ENCODE data around the gene IRF1. TPM values are rescaled to one million over a fixed set of nuclear protein-coding genes. Genes with fewer than 3 reads are reported as not detected.

Gene IRF1
- total and polyA plus RNA-seq, 2 of the 8 experiments (the other 6 are each of a cell fraction or from before 2014, with no cell fraction given): 4.0 to 8.5 TPM

DNA sequence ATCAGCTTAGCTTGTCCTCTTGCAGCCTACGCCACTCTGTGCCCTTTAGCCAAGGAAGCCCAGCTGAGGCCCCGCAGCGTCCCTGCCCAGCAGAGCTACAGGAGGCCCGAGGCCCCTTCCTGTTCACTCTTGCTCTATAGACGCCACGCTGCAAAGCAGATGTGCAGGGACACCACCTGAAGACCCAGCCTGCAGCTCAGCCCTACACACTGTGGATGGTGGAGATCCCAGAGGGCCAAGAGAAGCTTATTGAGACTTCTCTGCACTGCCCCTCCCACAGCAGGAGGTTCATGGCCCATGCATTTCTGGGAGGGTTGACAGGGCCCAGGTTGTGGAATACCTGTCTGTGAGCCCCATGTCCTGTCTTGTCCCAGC lies 33.6 kb downstream of the IRF1 start:
- no peak overlapping the region for H4K91ac ChIP-seq (replicated peaks; ENCODE audit: insufficient read length, low read length)
- H3K23me2 ChIP-seq (ENCODE audit: low read depth, low read length): no peaks in the 10 kb centered on the region
- H4K20me1 ChIP-seq (replicated peaks in 1 of 2; ENCODE audit: control insufficient read depth in 1 of 2, insufficient read depth in 2 of 2, low read length in 2 of 2): no peaks in the 10 kb centered on the region
- no peaks in the 10 kb centered on the region for H3K79me2 ChIP-seq (ENCODE audit: control insufficient read depth in 1 of 2, insufficient read depth in 2 of 2, low read length in 2 of 2)
- H3K23ac ChIP-seq (ENCODE audit: insufficient read length): no peak overlapping the region
- H2BK20ac ChIP-seq (ENCODE audit: low read length): no peak overlapping the region
- no peak overlapping the region for H2BK5ac ChIP-seq (ENCODE audit: low read depth, low read length)
- peak overlapping the region; percentile 75; the same call in 1 of the 2 replicates for H2BK12ac ChIP-seq (ENCODE audit: low read depth, low read length)
- CTCF ChIA-PET (ENCODE audit: partially characterized antibody): interaction anchor here (0.6 to 5.3 kb wide), 18 partner anchors 10 to 102 kb away, joined by 3 to 33 read pairs (median 4); partner anchors contain the start of gene IRF1
- no peak overlapping the region for H4K5ac ChIP-seq (ENCODE audit: insufficient read length, low read depth, low read length)
- WGBS, 2 experiments (ENCODE audit: extremely low coverage in 1 of 2, insufficient coverage in 1 of 2, insufficient read length in 1 of 2, insufficient replicate concordance in 2 of 2, low coverage in 1 of 2, low lambda C conversion rate in 2 of 2, missing lambda C conversion rate in 1 of 2): 93% methylated on average over 6 of the region's 6 CpGs; no CpG with 5 or more reads in 1 of the 2 experiments
- no peak overlapping the region for H3K4me3 ChIP-seq (ENCODE audit: extremely low read depth in 1 of 4, insufficient read depth in 2 of 4, low read depth in 3 of 4, low read length in 4 of 4)
- H3K14ac ChIP-seq (ENCODE audit: insufficient read length): no peak overlapping the region
- H3K36me3 ChIP-seq (ENCODE audit: control insufficient read depth in 2 of 4, insufficient read depth in 4 of 4, low read length in 3 of 4): no peaks in the 10 kb centered on the region
- no peaks in the 10 kb centered on the region for H3K9me3 ChIP-seq (ENCODE audit: insufficient read depth in 2 of 2, low read depth in 1 of 2, low read length in 1 of 2)
- no peak overlapping the region for H3K18ac ChIP-seq (ENCODE audit: extremely low read depth, low read length)
- peaks cover 0 to 1% (median 0%) of the 10 kb centered on the region in 4 experiments; a peak in 1 of 7 replicates for H3K27me3 ChIP-seq (replicated peaks in 1 of 4; ENCODE audit: control insufficient read depth in 3 of 4, extremely low read depth in 1 of 4, insufficient read depth in 3 of 4, low read length in 3 of 4)
- DNase-seq (ENCODE audit: low read depth in 1 of 2, low spot score in 2 of 2): no peak
- no peak for TF ChIP-seq TBP (IDR thresholded peaks at IDR 0.05; ENCODE audit: low read depth, low read length)
- TF ChIP-seq YY1 (IDR thresholded peaks at IDR 0.05; ENCODE audit: low read depth, low read length): no peak
- H3K4me1 ChIP-seq (replicated peaks in 1 of 4; ENCODE audit: control insufficient read depth in 3 of 4, insufficient read depth in 4 of 4, low read length in 3 of 4): peaks cover 0 to 17% (median 4%) of the 10 kb centered on the region in 4 experiments; a peak in 4 of 7 replicates
- H2AK5ac ChIP-seq (ENCODE audit: low read depth, low read length): no peak overlapping the region; the same call in 1 of the 2 replicates
- H2BK15ac ChIP-seq (ENCODE audit: low read length): peak overlapping the region; percentile 49; the same call in 1 of the 2 replicates
- H3K4ac ChIP-seq (replicated peaks; ENCODE audit: insufficient read length, low read depth, low read length): no peak overlapping the region
- H2AFZ ChIP-seq (ENCODE audit: low read length): no peak overlapping the region
- no peak overlapping the region for H3K27ac ChIP-seq (ENCODE audit: low read depth, low read length)
- peak overlapping the region; percentile 76 for H4K8ac ChIP-seq (ENCODE audit: extremely low read depth, insufficient read depth, low read length)
- H3K79me1 ChIP-seq (ENCODE audit: low read depth, low read length): no peaks in the 10 kb centered on the region; the same call in 1 of the 2 replicates
- no peak for FAIRE-seq
- H3K4me2 ChIP-seq (ENCODE audit: insufficient read depth in 1 of 2, low read depth in 2 of 2, low read length in 2 of 2): no peak overlapping the region
- POLR2A ChIA-PET (ENCODE audit: partially characterized antibody): interaction anchor here (1.2 to 6.1 kb wide), 4 partner anchors 13 to 39 kb away, joined by 3 to 35 read pairs (median 4); partner anchors contain the start of gene IRF1
- no peak overlapping the region for H3K56ac ChIP-seq (replicated peaks; ENCODE audit: insufficient read length, low read depth, low read length)
- no peak overlapping the region for H2BK120ac ChIP-seq (replicated peaks; ENCODE audit: low read depth, low read length)
- H3K9ac ChIP-seq (replicated peaks in 1 of 4; ENCODE audit: extremely low read depth in 1 of 4, low read depth in 3 of 4, low read length in 3 of 4): no peak overlapping the region

All from H1 (cell line).